ENCODE measurements around the gene CPEB3.

- TF ChIP-seq GATA2 (IDR thresholded peaks at IDR 0.05; ENCODE audit: low read depth, low read length), result no peak
- TF ChIP-seq GATA3 (IDR thresholded peaks at IDR 0.05; ENCODE audit: low read depth, low read length), result no peak
Measured at GRCh38 chr10:92184977-92185376, 105.9 kb downstream of the CPEB3 start.
